Sigmoid colon (tissue), 7 donors: ENCODE measurements around the gene KCNB1. TPM values are rescaled to one million over a fixed set of nuclear protein-coding genes. Genes with fewer than 3 reads are reported as not detected.

Source experiments
- DNase-seq: peaks from one replicate; pipeline ENCODE4 v3.0.0-alpha.2; 2019
- H3K27ac ChIP-seq, 4 donors: fragments of 200-600 bp; sonication (generic); one replicate each; pipeline ENCODE4 v1.5.1; 2016 to 2019; ENCODE audit warnings: mild to moderate bottlenecking in 1 of 4
- H3K27me3 ChIP-seq, 3 donors: fragments of 200-600 bp; sonication (generic); one replicate each; pipeline ENCODE4 v1.5.1; 2019; ENCODE audit warnings: mild to moderate bottlenecking in 1 of 3
- H3K36me3 ChIP-seq, 4 donors: fragments of 200-600 bp; sonication (generic); one replicate each; pipeline ENCODE4 v1.5.1; 2016 to 2019
- H3K4me1 ChIP-seq, 4 donors: fragments of 200-600 bp; sonication (generic); one replicate each; pipeline ENCODE4 v1.5.1; 2017 to 2019
- H3K4me3 ChIP-seq, 4 donors: fragments of 200-600 bp; sonication (generic); one replicate each; pipeline ENCODE4 v1.5.1; 2017 to 2019; ENCODE audit warnings: mild to moderate bottlenecking in 2 of 4, moderate library complexity in 1 of 4
- H3K9me3 ChIP-seq, 4 donors: fragments of 200-600 bp in 3 of 4; sonication (generic) in 3 of 4; one replicate each; pipeline versions ENCODE4 v1.5.1 to v1.6.1; 2013 to 2019
- CTCF ChIP-seq, 4 experiments: fragments of 450-650 bp in 3 of 4; fragments of 200-600 bp in 1 of 4; IDR thresholded peaks; one replicate each; pipeline ENCODE4 v1.5.1; 2016 to 2019; ENCODE audit warnings: antibody characterized with exemption in 4 of 4, mild to moderate bottlenecking in 3 of 4, moderate library complexity in 2 of 4
- EP300 ChIP-seq, 4 donors: sonication (generic); formaldehyde crosslinking; IDR thresholded peaks; one replicate each; pipeline ENCODE4 v1.6.1; 2017; ENCODE audit warnings: antibody characterized with exemption in 4 of 4
- POLR2A ChIP-seq, 2 donors: fragments of 450-650 bp; IDR thresholded peaks; one replicate each; pipeline ENCODE4 v1.6.1; 2016; ENCODE audit warnings: antibody characterized with exemption in 2 of 2, mild to moderate bottlenecking in 2 of 2, moderate library complexity in 2 of 2
- POLR2AphosphoS5 ChIP-seq, 4 donors: sonication (generic); formaldehyde crosslinking; IDR thresholded peaks; one replicate each; pipeline ENCODE4 v1.6.1; 2017; ENCODE audit warnings: antibody characterized with exemption in 4 of 4
- WGBS, 2 donors: extraction: QIAGEN DNeasy Blood & Tissue Kit; methylation state at CpG; one replicate each; pipeline ENCODE4 v1.1.7; 2013; 5-methylcytosine and 5-hydroxymethylcytosine counted together
- intact Hi-C: fragments of 100-400 bp; cut with DNase I; formaldehyde crosslinking; loops from one replicate; pipeline ENCODE4 v1.15.1; 2023
- polyA plus RNA-seq, 3 donors: library from polyadenylated mRNA; stranded (reverse); fragments of 200-250 nt; gene quantifications; one replicate each; pipeline ENCODE4 v1.2.3, GENCODE V29; 2013
- total RNA-seq, 4 donors: library from RNA; depleted of rRNA; stranded (reverse); fragments of >200 nt; gene quantifications; one replicate each; pipeline ENCODE4 v1.1.0, GENCODE V29; 2016
- donor health status: healthy with polysubstance abuse.
- donor health status: Bipolar disorder and iron deficiency.
- donor health status: healthy.

The KCNB1 gene
- total and polyA plus RNA-seq, 7 donors: under 0.01 to 20.6 (median 14.6) TPM; not detected in 1

GRCh38 chr20:49339123-49339522, 143.3 kb downstream of the KCNB1 start:
- no peak for DNase-seq
- WGBS, 2 donors: 65 to 66% methylated on average over 9 of the region's 9 CpGs

GRCh38 chr20:49338061-49338460, 144.4 kb downstream of the KCNB1 start:
- no peak overlapping the region for H3K27ac ChIP-seq
- WGBS, 2 donors: 86 to 94% methylated on average over 11 of the region's 11 CpGs
- H3K27me3 ChIP-seq: no peaks in the 10 kb centered on the region
- DNase-seq: no peak
- H3K9me3 ChIP-seq: no peaks in the 10 kb centered on the region
- intact Hi-C loops: no loop called here
- H3K4me1 ChIP-seq: peaks cover 0 to 18% (median 11%) of the 10 kb centered on the region in 4 donors
- TF ChIP-seq POLR2A (IDR thresholded peaks at IDR 0.05) (no peak), CTCF (IDR thresholded peaks at IDR 0.05) (no peak), EP300 (IDR thresholded peaks at IDR 0.05) (no peak), POLR2AphosphoS5 (IDR thresholded peaks at IDR 0.05) (no peak)
- H3K36me3 ChIP-seq: no peaks in the 10 kb centered on the region
- H3K4me3 ChIP-seq: no peak overlapping the region

More at GRCh38 chr20:49339123-49339522, 143.3 kb downstream of the KCNB1 start:
- no peak overlapping the region for H3K4me3 ChIP-seq
- H3K27ac ChIP-seq: no peak overlapping the region
- TF ChIP-seq POLR2A (IDR thresholded peaks at IDR 0.05) (no peak), CTCF (IDR thresholded peaks at IDR 0.05) (no peak), POLR2AphosphoS5 (IDR thresholded peaks at IDR 0.05) (no peak), EP300 (IDR thresholded peaks at IDR 0.05) (no peak)
- H3K9me3 ChIP-seq: no peaks in the 10 kb centered on the region
- H3K27me3 ChIP-seq: no peaks in the 10 kb centered on the region
- intact Hi-C loops: no loop called here
- peaks cover 0 to 23% (median 14%) of the 10 kb centered on the region in 4 donors for H3K4me1 ChIP-seq
- H3K36me3 ChIP-seq: no peaks in the 10 kb centered on the region

DNA sequence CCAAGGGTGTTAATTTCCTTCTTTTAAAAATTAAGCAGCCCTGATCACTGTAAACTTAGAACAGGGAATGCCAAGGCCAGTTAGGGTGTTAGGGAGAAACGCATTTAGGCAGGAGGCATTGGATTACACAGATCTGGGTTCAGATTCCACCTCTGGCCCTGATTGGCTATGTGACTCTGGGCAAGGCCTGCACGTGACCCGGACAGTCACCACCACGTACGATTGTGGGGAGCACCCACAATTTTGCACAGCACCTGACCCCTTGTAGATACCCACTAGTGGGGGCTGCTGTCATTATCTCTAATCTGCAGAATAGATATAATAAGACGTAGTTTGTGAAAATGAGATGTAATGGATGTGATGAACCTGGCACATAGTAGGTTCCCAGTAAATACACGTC, 145.1 kb downstream of the KCNB1 start:
- Histone ChIP-seq H3K4me1 (peaks cover 0 to 15% (median 9%) of the 10 kb centered on the region in 4 donors), H3K36me3 (no peaks in the 10 kb centered on the region), H3K27ac (no peak overlapping the region), H3K4me3 (no peak overlapping the region), H3K9me3 (no peaks in the 10 kb centered on the region), H3K27me3 (no peaks in the 10 kb centered on the region)
- intact Hi-C loops: no loop called here
- 61 to 69% methylated on average over 7 of the region's 7 CpGs for WGBS, 2 donors
- DNase-seq: no peak
- TF ChIP-seq EP300 (IDR thresholded peaks at IDR 0.05) (no peak), CTCF (IDR thresholded peaks at IDR 0.05) (no peak), POLR2AphosphoS5 (IDR thresholded peaks at IDR 0.05) (no peak), POLR2A (IDR thresholded peaks at IDR 0.05) (no peak)

DNA sequence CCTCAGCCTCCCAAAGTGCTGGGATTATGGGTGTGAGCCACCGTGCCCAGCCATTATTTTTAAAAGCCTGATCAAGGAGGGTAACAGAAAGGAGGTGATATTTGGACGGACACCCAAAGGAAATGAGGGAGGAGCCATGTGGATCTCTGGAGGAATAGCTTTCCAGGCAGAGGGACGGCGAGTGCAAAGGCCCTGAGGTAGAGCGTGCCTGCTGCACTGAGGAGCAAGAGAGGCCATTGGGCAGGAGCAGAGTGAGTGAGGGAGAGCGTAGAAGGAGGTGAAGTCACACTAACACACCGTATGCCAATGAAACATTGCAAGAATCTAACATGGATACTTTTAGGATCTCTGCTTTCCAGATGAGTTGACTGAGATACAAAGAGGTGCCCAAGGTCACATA, 145.7 kb downstream of the KCNB1 start:
- TF ChIP-seq EP300 (IDR thresholded peaks at IDR 0.05) (no peak), POLR2A (IDR thresholded peaks at IDR 0.05) (no peak), CTCF (IDR thresholded peaks at IDR 0.05) (no peak), POLR2AphosphoS5 (IDR thresholded peaks at IDR 0.05) (no peak)
- no peak overlapping the region for H3K27ac ChIP-seq
- no peaks in the 10 kb centered on the region for H3K27me3 ChIP-seq
- no peak overlapping the region for H3K4me3 ChIP-seq
- 79 to 89% methylated on average over 7 of the region's 7 CpGs for WGBS, 2 donors
- no peaks in the 10 kb centered on the region for H3K9me3 ChIP-seq
- intact Hi-C loops: no loop called here
- H3K36me3 ChIP-seq: no peaks in the 10 kb centered on the region
- no peak for DNase-seq
- H3K4me1 ChIP-seq: peaks cover 0 to 15% (median 9%) of the 10 kb centered on the region in 4 donors

DNA sequence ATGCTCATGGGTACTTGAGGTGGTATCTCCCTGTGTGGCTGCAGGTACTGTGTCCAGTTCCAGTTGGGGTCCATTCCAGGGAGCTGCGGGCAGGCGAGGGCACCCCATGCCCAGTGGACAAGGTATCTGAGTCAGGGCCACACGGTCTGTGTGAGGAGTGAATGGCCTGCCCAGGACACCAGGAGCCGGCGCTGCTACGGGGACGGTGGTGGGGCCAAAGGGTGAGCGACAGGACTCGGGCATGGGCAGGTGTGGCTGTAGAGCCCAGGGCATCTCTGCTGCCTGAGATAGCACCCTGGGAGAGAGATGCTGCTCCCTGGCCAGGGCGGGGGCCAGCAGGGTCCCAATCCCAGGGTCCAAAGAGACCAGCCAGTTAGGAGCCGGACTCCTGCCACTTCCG, 147.0 kb downstream of the KCNB1 start:
- 90 to 92% methylated on average over 12 of the region's 12 CpGs for WGBS, 2 donors
- H3K27me3 ChIP-seq: no peaks in the 10 kb centered on the region
- no peak for TF ChIP-seq POLR2A (IDR thresholded peaks at IDR 0.05)
- TF ChIP-seq POLR2AphosphoS5 (IDR thresholded peaks at IDR 0.05): no peak
- TF ChIP-seq EP300 (IDR thresholded peaks at IDR 0.05): no peak
- no peak for TF ChIP-seq CTCF (IDR thresholded peaks at IDR 0.05)
- H3K27ac ChIP-seq: no peak overlapping the region
- no peaks in the 10 kb centered on the region for H3K9me3 ChIP-seq
- no peak for DNase-seq
- no peaks in the 10 kb centered on the region for H3K36me3 ChIP-seq
- H3K4me1 ChIP-seq: peaks cover 0 to 12% (median 8%) of the 10 kb centered on the region in 4 donors
- H3K4me3 ChIP-seq: no peak overlapping the region
- intact Hi-C loops: no loop called here
